ENCODE measurements around the gene GTF2I. TPM values are rescaled to one million over a fixed set of nuclear protein-coding genes. Genes with fewer than 3 reads are reported as not detected.
"Not testable (repeated sequence)": the region's sequence is repeated elsewhere in the genome, so short reads cannot be mapped to it uniquely, and the experiment has no call there.

Gene GTF2I
- total RNA-seq, 1 experiment from 2014 or later = 138 TPM

GRCh38 chr7:74739974-74740703, 82.6 kb downstream of the GTF2I start:
- H3K27me3 ChIP-seq (ENCODE audit: low read length); H4K20me1 ChIP-seq (ENCODE audit: low read length); CTCF ChIA-PET; H3K4me2 ChIP-seq (ENCODE audit: low read length); H2AFZ ChIP-seq (ENCODE audit: low read length); H3K27ac ChIP-seq (ENCODE audit: low read length); DNase-seq; H3K36me3 ChIP-seq (ENCODE audit: low read depth, low read length); H3K4me1 ChIP-seq (ENCODE audit: insufficient read depth, low read length); H3K9ac ChIP-seq (ENCODE audit: low read length); H3K9me3 ChIP-seq (ENCODE audit: low read length); H3K9me2 ChIP-seq (replicated peaks; ENCODE audit: low read length); intact Hi-C loops (cut with micrococcal nuclease); H3K4me3 ChIP-seq (ENCODE audit: low read length); POLR2A ChIA-PET (ENCODE audit: unreplicated experiment); H3K79me2 ChIP-seq (ENCODE audit: low read length); ATAC-seq; H3F3A ChIP-seq (ENCODE audit: low read length, unreplicated experiment): not testable (repeated sequence)
- BruUV-seq (replicated peaks) = TSS peak; percentile 22

- POLR2A ChIA-PET (ENCODE audit: unreplicated experiment); ATAC-seq: not testable (repeated sequence)
Measured at GRCh38 chr7:74743936-74744557, 86.5 kb downstream of the GTF2I start.

GRCh38 chr7:74753921-74754482, 96.5 kb downstream of the GTF2I start:
- H2AFZ ChIP-seq (ENCODE audit: low read length); H3K36me3 ChIP-seq (ENCODE audit: low read depth, low read length); H3K27ac ChIP-seq (ENCODE audit: low read length); H3K9me3 ChIP-seq (ENCODE audit: low read length); H3K27me3 ChIP-seq (ENCODE audit: low read length); H3K4me3 ChIP-seq (ENCODE audit: low read length); CTCF ChIA-PET; intact Hi-C loops (cut with micrococcal nuclease); H3K9ac ChIP-seq (ENCODE audit: low read length); H3F3A ChIP-seq (ENCODE audit: low read length, unreplicated experiment); POLR2A ChIA-PET (ENCODE audit: unreplicated experiment); H3K4me2 ChIP-seq (ENCODE audit: low read length); H3K4me1 ChIP-seq (ENCODE audit: insufficient read depth, low read length); H3K79me2 ChIP-seq (ENCODE audit: low read length); H3K9me2 ChIP-seq (replicated peaks; ENCODE audit: low read length); BruUV-seq (replicated peaks); H4K20me1 ChIP-seq (ENCODE audit: low read length); DNase-seq: not testable (repeated sequence)
- peak; percentile 77 for ATAC-seq

More at GRCh38 chr7:74743936-74744557, 86.5 kb downstream of the GTF2I start:
- H3F3A ChIP-seq (ENCODE audit: low read length, unreplicated experiment); intact Hi-C loops (cut with micrococcal nuclease); H3K79me2 ChIP-seq (ENCODE audit: low read length); H3K36me3 ChIP-seq (ENCODE audit: low read depth, low read length); H3K27ac ChIP-seq (ENCODE audit: low read length); H3K9me2 ChIP-seq (replicated peaks; ENCODE audit: low read length); H4K20me1 ChIP-seq (ENCODE audit: low read length); DNase-seq; BruUV-seq (replicated peaks); H3K27me3 ChIP-seq (ENCODE audit: low read length); H3K9me3 ChIP-seq (ENCODE audit: low read length); H3K4me1 ChIP-seq (ENCODE audit: insufficient read depth, low read length); H3K9ac ChIP-seq (ENCODE audit: low read length); CTCF ChIA-PET; H3K4me2 ChIP-seq (ENCODE audit: low read length); H3K4me3 ChIP-seq (ENCODE audit: low read length); H2AFZ ChIP-seq (ENCODE audit: low read length): not testable (repeated sequence)

- H3K4me3 ChIP-seq (ENCODE audit: low read length); H3K9me3 ChIP-seq (ENCODE audit: low read length); H4K20me1 ChIP-seq (ENCODE audit: low read length); H3K27ac ChIP-seq (ENCODE audit: low read length); BruUV-seq (replicated peaks); H3F3A ChIP-seq (ENCODE audit: low read length, unreplicated experiment); H3K79me2 ChIP-seq (ENCODE audit: low read length); H3K27me3 ChIP-seq (ENCODE audit: low read length); H2AFZ ChIP-seq (ENCODE audit: low read length); POLR2A ChIA-PET (ENCODE audit: unreplicated experiment); H3K9ac ChIP-seq (ENCODE audit: low read length); H3K36me3 ChIP-seq (ENCODE audit: low read depth, low read length); intact Hi-C loops (cut with micrococcal nuclease); DNase-seq; H3K4me1 ChIP-seq (ENCODE audit: insufficient read depth, low read length); H3K4me2 ChIP-seq (ENCODE audit: low read length); H3K9me2 ChIP-seq (replicated peaks; ENCODE audit: low read length); CTCF ChIA-PET: not testable (repeated sequence)
- peak; percentile 80 for ATAC-seq
Measured at GRCh38 chr7:74756673-74757072, 99.2 kb downstream of the GTF2I start.

- H3K79me2 ChIP-seq (ENCODE audit: low read length); H3K9me2 ChIP-seq (replicated peaks; ENCODE audit: low read length); H3K9ac ChIP-seq (ENCODE audit: low read length); H3F3A ChIP-seq (ENCODE audit: low read length, unreplicated experiment); H3K4me1 ChIP-seq (ENCODE audit: insufficient read depth, low read length); POLR2A ChIA-PET (ENCODE audit: unreplicated experiment); H2AFZ ChIP-seq (ENCODE audit: low read length); H3K4me3 ChIP-seq (ENCODE audit: low read length); H3K9me3 ChIP-seq (ENCODE audit: low read length); H4K20me1 ChIP-seq (ENCODE audit: low read length); CTCF ChIA-PET; BruUV-seq (replicated peaks); H3K27ac ChIP-seq (ENCODE audit: low read length); H3K27me3 ChIP-seq (ENCODE audit: low read length); H3K4me2 ChIP-seq (ENCODE audit: low read length); intact Hi-C loops (cut with micrococcal nuclease); DNase-seq; H3K36me3 ChIP-seq (ENCODE audit: low read depth, low read length): not testable (repeated sequence)
- peak; percentile 5; the same call in 1 of the 2 replicates for ATAC-seq
Measured at GRCh38 chr7:74758268-74758667, 100.8 kb downstream of the GTF2I start.

- H3K9me3 ChIP-seq (ENCODE audit: low read length); H3K27ac ChIP-seq (ENCODE audit: low read length); DNase-seq; H3K4me2 ChIP-seq (ENCODE audit: low read length); H3K27me3 ChIP-seq (ENCODE audit: low read length); H3K4me1 ChIP-seq (ENCODE audit: insufficient read depth, low read length); CTCF ChIA-PET; H3F3A ChIP-seq (ENCODE audit: low read length, unreplicated experiment); H3K36me3 ChIP-seq (ENCODE audit: low read depth, low read length); H4K20me1 ChIP-seq (ENCODE audit: low read length); POLR2A ChIA-PET (ENCODE audit: unreplicated experiment); ATAC-seq; H3K9me2 ChIP-seq (replicated peaks; ENCODE audit: low read length); H3K9ac ChIP-seq (ENCODE audit: low read length); H3K4me3 ChIP-seq (ENCODE audit: low read length); intact Hi-C loops (cut with micrococcal nuclease); H2AFZ ChIP-seq (ENCODE audit: low read length); H3K79me2 ChIP-seq (ENCODE audit: low read length): not testable (repeated sequence)
- BruUV-seq (replicated peaks) = TSS peak; percentile 1
Measured at GRCh38 chr7:74758982-74759381, 101.5 kb downstream of the GTF2I start.

Measured in PC-3 (cell line).